OCI-LY7 (cell line): Measurements from ENCODE around the gene PPP1R9B. TPM values are rescaled to one million over a fixed set of nuclear protein-coding genes. Genes with fewer than 3 reads are reported as not detected.

Experiments
- BruUV-seq: library from RNA; stranded (reverse); fragments of 400-500 nt; replicated peaks from 2 replicates; lab custom pipeline; 2021; lab: Mats Ljungman, UMichigan
- CTCF ChIA-PET: fragments of 300-600 bp; sonication (Branson Sonifier 250); formaldehyde crosslinking; loops from one replicate; lab custom pipeline; 2022; ENCODE audit warnings: antibody characterized with exemption; ENCODE audit not compliant: unreplicated experiment; lab: Charles Lee
- POLR2A ChIA-PET: fragments of 300-600 bp; sonication (Branson Sonifier 250); formaldehyde crosslinking; loops from one replicate; lab custom pipeline; 2022; ENCODE audit warnings: antibody characterized with exemption; lab: Charles Lee
- DNase-seq: peaks from one replicate; pipeline ENCODE4 v3.0.0-alpha.2; 2015; ENCODE audit warnings: low spot score
- H2AFZ ChIP-seq: fragments of 200-600 bp; sonication (generic), shearing (Covaris generic); 2 replicates; pipeline ENCODE4 v1.6.1; 2014; ENCODE audit warnings: mild to moderate bottlenecking, antibody characterized with exemption, low read length, moderate library complexity
- H3K27ac ChIP-seq: fragments of 200-600 bp; sonication (generic); 2 replicates; pipeline ENCODE4 v1.5.1; 2014; ENCODE audit warnings: mixed run types, low read depth, mild to moderate bottlenecking, moderate library complexity, low read length, inconsistent platforms; ENCODE audit not compliant: poor library complexity, severe bottlenecking
- H3K36me3 ChIP-seq: fragments of 200-600 bp; sonication (generic); 2 replicates; pipeline ENCODE4 v1.6.1; 2014; ENCODE audit warnings: mild to moderate bottlenecking, antibody characterized with exemption, low read length, moderate library complexity, mixed read lengths; ENCODE audit not compliant: insufficient read depth
- H3K4me1 ChIP-seq: fragments of 200-600 bp; sonication (generic); 2 replicates; pipeline ENCODE4 v1.5.1; 2014; ENCODE audit warnings: mild to moderate bottlenecking, low read length; ENCODE audit not compliant: insufficient read depth, poor library complexity, severe bottlenecking
- H3K4me2 ChIP-seq: fragments of 200-600 bp; sonication (generic); 2 replicates; pipeline ENCODE4 v1.6.1; 2014; ENCODE audit warnings: mild to moderate bottlenecking, low read length
- H3K4me3 ChIP-seq: fragments of 200-600 bp; sonication (generic); 2 replicates; pipeline ENCODE4 v1.5.1; 2014; ENCODE audit warnings: mild to moderate bottlenecking, low read depth, low read length; ENCODE audit not compliant: poor library complexity, severe bottlenecking
- H3K79me2 ChIP-seq: fragments of 200-600 bp; sonication (generic); 2 replicates; pipeline ENCODE4 v1.6.1; 2016; ENCODE audit warnings: low read depth, mild to moderate bottlenecking, low read length, moderate library complexity, mixed read lengths; ENCODE audit not compliant: insufficient read depth
- H3K9me2 ChIP-seq: fragments of 200-600 bp; sonication (generic); 2 replicates; pipeline ENCODE4 v1.6.1; 2016; ENCODE audit warnings: mild to moderate bottlenecking, low read length, mixed read lengths; ENCODE audit not compliant: insufficient read depth
- H3K9me3 ChIP-seq: fragments of 200-600 bp; sonication (generic); 2 replicates; pipeline ENCODE4 v1.6.1; 2014; ENCODE audit warnings: mild to moderate bottlenecking, mixed run types, low read length, mixed read lengths
- H4K20me1 ChIP-seq: fragments of 200-600 bp; sonication (generic); 2 replicates; pipeline ENCODE4 v1.6.1; 2014; ENCODE audit warnings: mild to moderate bottlenecking, antibody characterized with exemption, low read length, moderate library complexity, mixed read lengths; ENCODE audit not compliant: insufficient read depth
- EZH2phosphoT487 ChIP-seq: fragments of 200-600 bp; sonication (generic); IDR thresholded peaks from 2 replicates; pipeline ENCODE4 v1.6.1; 2018; ENCODE audit warnings: low read depth, borderline replicate concordance, mild to moderate bottlenecking, mixed run types, antibody characterized with exemption, low read length, moderate library complexity, mixed read lengths
- intact Hi-C: fragments of 100-400 bp; cut with micrococcal nuclease; formaldehyde crosslinking; loops from one replicate; pipeline ENCODE4 v1.10.0; 2022; ENCODE audit not compliant: unreplicated experiment
- total RNA-seq, 2 experiments: library from RNA; depleted of rRNA in 1 of 2; stranded (reverse); fragments of >200 nt in 1 of 2; shearing (Covaris generic) in 1 of 2; gene quantifications; 2 replicates each; pipeline ENCODE4 v1.2.3, GENCODE V29; 2014 to 2022
- TF ChIP-seq, protein P1 (sequence below): fragments of 200-600 bp; sonication (generic); conservative IDR thresholded peaks from 2 replicates; pipeline ENCODE4 v1.5.1; 2014; ENCODE audit warnings: mild to moderate bottlenecking, antibody characterized with exemption, low read length, moderate library complexity, mixed read lengths

The PPP1R9B gene
- total RNA-seq, 2 experiments from 2014 or later: 45.3 to 87.0 TPM

DNA sequence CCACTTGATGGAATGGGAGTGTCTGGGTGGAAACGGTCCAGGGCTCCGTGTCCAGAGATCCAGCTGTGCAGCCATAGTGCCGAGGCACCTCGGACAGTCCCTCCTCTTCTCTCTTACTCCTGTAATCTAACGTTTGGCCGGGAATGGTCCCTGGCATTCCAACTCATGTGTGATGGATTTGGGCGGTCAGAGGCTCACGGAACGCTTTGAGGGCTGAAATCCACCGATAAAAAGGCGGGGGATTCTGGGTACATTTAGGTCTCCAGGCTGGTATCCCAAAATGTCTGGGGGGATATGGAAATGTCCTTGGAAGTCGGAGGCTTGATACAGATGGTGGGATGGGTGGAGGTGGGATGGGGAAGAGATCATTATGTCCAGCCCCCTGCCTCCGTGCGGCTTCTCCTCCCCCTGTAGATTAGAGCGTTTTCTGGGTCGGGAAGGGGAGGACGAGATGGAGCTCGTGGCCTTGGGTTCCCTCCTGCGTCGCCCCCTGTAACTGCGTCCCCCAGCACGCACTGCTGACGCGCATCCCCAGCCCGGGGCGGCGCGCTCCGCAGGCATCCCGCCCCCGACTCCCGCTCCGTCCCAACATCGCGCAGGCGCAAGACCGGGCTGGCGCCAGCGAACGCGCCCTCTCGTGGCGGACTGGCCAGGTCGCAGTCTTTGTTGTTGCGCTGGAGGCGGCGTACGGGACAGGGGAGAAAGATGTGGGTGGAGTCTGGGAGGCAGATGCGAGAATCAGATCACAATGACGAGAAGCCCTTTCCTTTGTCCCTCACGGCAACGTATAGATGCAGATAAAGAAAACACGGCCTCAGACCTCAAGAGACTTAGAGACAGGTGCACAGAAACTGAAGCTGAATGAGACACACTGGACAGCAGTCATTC lies 10.8 kb upstream of the PPP1R9B start:
- H3K4me1 ChIP-seq: peaks cover 23% of the 10 kb centered on the region
- TF ChIP-seq, protein P1, sequence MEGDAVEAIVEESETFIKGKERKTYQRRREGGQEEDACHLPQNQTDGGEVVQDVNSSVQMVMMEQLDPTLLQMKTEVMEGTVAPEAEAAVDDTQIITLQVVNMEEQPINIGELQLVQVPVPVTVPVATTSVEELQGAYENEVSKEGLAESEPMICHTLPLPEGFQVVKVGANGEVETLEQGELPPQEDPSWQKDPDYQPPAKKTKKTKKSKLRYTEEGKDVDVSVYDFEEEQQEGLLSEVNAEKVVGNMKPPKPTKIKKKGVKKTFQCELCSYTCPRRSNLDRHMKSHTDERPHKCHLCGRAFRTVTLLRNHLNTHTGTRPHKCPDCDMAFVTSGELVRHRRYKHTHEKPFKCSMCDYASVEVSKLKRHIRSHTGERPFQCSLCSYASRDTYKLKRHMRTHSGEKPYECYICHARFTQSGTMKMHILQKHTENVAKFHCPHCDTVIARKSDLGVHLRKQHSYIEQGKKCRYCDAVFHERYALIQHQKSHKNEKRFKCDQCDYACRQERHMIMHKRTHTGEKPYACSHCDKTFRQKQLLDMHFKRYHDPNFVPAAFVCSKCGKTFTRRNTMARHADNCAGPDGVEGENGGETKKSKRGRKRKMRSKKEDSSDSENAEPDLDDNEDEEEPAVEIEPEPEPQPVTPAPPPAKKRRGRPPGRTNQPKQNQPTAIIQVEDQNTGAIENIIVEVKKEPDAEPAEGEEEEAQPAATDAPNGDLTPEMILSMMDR: peak; percentile 89
- TF ChIP-seq EZH2phosphoT487: no peak
- POLR2A ChIA-PET: interaction anchor here (0.7 to 2.0 kb wide), 2 partner anchors 9 to 67 kb away, joined by 3 to 20 read pairs; no protein-coding TSS in a partner anchor
- peak; percentile 93 for DNase-seq
- H3K9me3 ChIP-seq: no peaks in the 10 kb centered on the region
- H3K27ac ChIP-seq: no peak overlapping the region
- no peaks in the 10 kb centered on the region for H3K9me2 ChIP-seq
- BruUV-seq: no TSS peak
- no peaks in the 10 kb centered on the region for H3K36me3 ChIP-seq
- intact Hi-C loops: loop anchor here (1.0 kb wide), 4 partner anchors 10 to 67 kb away; no protein-coding TSS in a partner anchor
- H3K4me3 ChIP-seq: peak overlapping the region; percentile 68
- no peaks in the 10 kb centered on the region for H4K20me1 ChIP-seq
- CTCF ChIA-PET: interaction anchor here (0.6 to 0.9 kb wide), 3 partner anchors 19 to 406 kb away, joined by 3 read pairs; no protein-coding TSS in a partner anchor
- peak overlapping the region; percentile 90 for H3K4me2 ChIP-seq
- H3K79me2 ChIP-seq: no peaks in the 10 kb centered on the region
- H2AFZ ChIP-seq: peak overlapping the region; percentile 97

- no peaks in the 10 kb centered on the region for H3K9me3 ChIP-seq
- BruUV-seq: no TSS peak
- no peak for DNase-seq
- CTCF ChIA-PET: no interaction called here
- no peaks in the 10 kb centered on the region for H4K20me1 ChIP-seq
- POLR2A ChIA-PET: no interaction called here
- no peaks in the 10 kb centered on the region for H3K9me2 ChIP-seq
- no peaks in the 10 kb centered on the region for H3K36me3 ChIP-seq
- intact Hi-C loops: loop anchor here (10.0 kb wide), 1 partner anchor 483 kb away; the partner anchor contains the start of gene SPOP
- no peaks in the 10 kb centered on the region for H3K79me2 ChIP-seq
- peaks cover 35% of the 10 kb centered on the region for H3K4me1 ChIP-seq
- no peak overlapping the region for H2AFZ ChIP-seq
- H3K4me3 ChIP-seq: no peak overlapping the region
- TF ChIP-seq, protein P1: no peak
- no peak for TF ChIP-seq EZH2phosphoT487
- no peak overlapping the region for H3K27ac ChIP-seq
- no peak overlapping the region for H3K4me2 ChIP-seq
Observed at GRCh38 chr17:50157891-50158290, 7.4 kb upstream of the PPP1R9B start.
